ELR (cell line): ENCODE measurements around the gene CD72.
"Not testable (repeated sequence)": the region's sequence is repeated elsewhere in the genome, so short reads cannot be mapped to it uniquely, and the experiment has no call there.

Experiments
- DNase-seq: peaks from one replicate; pipeline ENCODE4 v3.0.0-alpha.2; 2015; ENCODE audit warnings: low read depth

CD72 gene

GRCh38 chr9:35649431-35650340 is 31.5 kb upstream of the CD72 start:
- no peak for DNase-seq

- DNase-seq, result peak; percentile 92
Observed at GRCh38 chr9:35646533-35647265, 28.5 kb upstream of the CD72 start.

GRCh38 chr9:35646153-35646532 is 27.9 kb upstream of the CD72 start:
- DNase-seq, result no peak

GRCh38 chr9:35645736-35646135 is 27.5 kb upstream of the CD72 start:
- not testable (repeated sequence) for DNase-seq

GRCh38 chr9:35643046-35643445 is 24.8 kb upstream of the CD72 start:
- DNase-seq, result no peak

- DNase-seq, result not testable (repeated sequence)
Observed at GRCh38 chr9:35641478-35641877, 23.3 kb upstream of the CD72 start.

- not testable (repeated sequence) for DNase-seq
Observed at GRCh38 chr9:35640431-35640830, 22.2 kb upstream of the CD72 start.

- no peak for DNase-seq
Observed at GRCh38 chr9:35639631-35640030, 21.4 kb upstream of the CD72 start.

GRCh38 chr9:35639225-35639624 is 21.0 kb upstream of the CD72 start:
- not testable (repeated sequence) for DNase-seq

GRCh38 chr9:35638751-35639150 is 20.5 kb upstream of the CD72 start:
- not testable (repeated sequence) for DNase-seq

GRCh38 chr9:35637427-35637955 is 19.3 kb upstream of the CD72 start:
- DNase-seq, result peak; percentile 58

GRCh38 chr9:35636877-35637246 is 18.6 kb upstream of the CD72 start:
- not testable (repeated sequence) for DNase-seq

- DNase-seq, result no peak
Observed at GRCh38 chr9:35636135-35636876, 18.1 kb upstream of the CD72 start.

GRCh38 chr9:35635730-35636129 is 17.5 kb upstream of the CD72 start:
- no peak for DNase-seq

- DNase-seq, result no peak
Observed at GRCh38 chr9:35629597-35629996, 11.4 kb upstream of the CD72 start.

GRCh38 chr9:35628389-35628991 is 10.3 kb upstream of the CD72 start:
- DNase-seq, result no peak

GRCh38 chr9:35627575-35627974 is 9.4 kb upstream of the CD72 start:
- DNase-seq, result no peak

- DNase-seq, result no peak
Observed at GRCh38 chr9:35619800-35620158, 1.6 kb upstream of the CD72 start.

GRCh38 chr9:35618854-35619799 is 914 bp upstream of the CD72 start:
- no peak for DNase-seq

- DNase-seq, result no peak
Observed at GRCh38 chr9:35617548-35617947, 665 bp downstream of the CD72 start.
